K562 (cell line): ENCODE results near the gene EIF4G1. TPM values are rescaled to one million over a fixed set of nuclear protein-coding genes. Genes with fewer than 3 reads are reported as not detected.
A peak's percentile ranks its signal among the peaks of the same experiment; 100 is the strongest.

Experiments
- ATF3 ChIP-seq, 2 experiments: fragments of 450-650 bp in 1 of 2; sonication (generic) in 1 of 2; formaldehyde crosslinking in 1 of 2; IDR thresholded peaks in 1 of 2; conservative IDR thresholded peaks in 1 of 2; 2 replicates each; pipeline versions ENCODE4 v1.6.1 to v1.8.1; 2016 to 2023; ENCODE audit warnings: mild to moderate bottlenecking in 2 of 2, moderate library complexity in 2 of 2, inconsistent platforms in 1 of 2, missing genetic modification reagents in 1 of 2
- COPS2 ChIP-seq: fragments of 450-650 bp; conservative IDR thresholded peaks from 2 replicates; pipeline ENCODE4 v1.6.1; 2016; ENCODE audit warnings: mild to moderate bottlenecking, moderate library complexity
- DACH1 ChIP-seq: fragments of 450-650 bp; IDR thresholded peaks from 2 replicates; pipeline ENCODE4 v1.6.1; 2018; ENCODE audit not compliant: partially characterized antibody
- ETV1 ChIP-seq: fragments of 450-650 bp; conservative IDR thresholded peaks from 2 replicates; pipeline ENCODE4 v1.6.1; 2016; ENCODE audit warnings: missing genetic modification characterization, control low read depth, low read depth, missing compliant biosample characterization
- GABPB2 ChIP-seq: fragments of 250-450 bp; sonication (Bioruptor Pico); conservative IDR thresholded peaks from 2 replicates; pipeline ENCODE4 v1.5.1; 2021; ENCODE audit warnings: mild to moderate bottlenecking
- HDAC3 ChIP-seq: fragments of 450-650 bp; IDR thresholded peaks from 2 replicates; pipeline ENCODE4 v1.6.1; 2018; ENCODE audit warnings: borderline replicate concordance, mild to moderate bottlenecking, moderate library complexity; ENCODE audit not compliant: partially characterized antibody
- HMGN3 ChIP-seq: IDR thresholded peaks from 2 replicates; pipeline ENCODE4 v1.6.1; 2011; ENCODE audit warnings: borderline replicate concordance, low read depth, mild to moderate bottlenecking, mixed read lengths, low read length; ENCODE audit not compliant: insufficient read length; ENCODE audit errors: extremely low read depth
- HSF4 ChIP-seq: fragments of 250-450 bp; sonication (Bioruptor Pico); IDR thresholded peaks from 2 replicates; pipeline ENCODE4 v2.1.2; 2022; ENCODE audit warnings: mild to moderate bottlenecking, moderate library complexity, borderline replicate concordance
- MAX ChIP-seq: sonication (generic); formaldehyde crosslinking; IDR thresholded peaks from 2 replicates; pipeline ENCODE4 v1.9.0; 2022; ENCODE audit warnings: mild to moderate bottlenecking, missing genetic modification reagents
- MAZ ChIP-seq, 2 experiments: fragments of 450-650 bp in 1 of 2; sonication (generic) in 1 of 2; formaldehyde crosslinking; IDR thresholded peaks in 1 of 2; conservative IDR thresholded peaks in 1 of 2; 2 replicates each; pipeline versions ENCODE4 v1.4.0 to v1.5.0; 2020; ENCODE audit warnings: mild to moderate bottlenecking in 1 of 2, missing genetic modification reagents in 1 of 2
- MYNN ChIP-seq, 2 experiments: sonication (generic); formaldehyde crosslinking in 1 of 2; IDR thresholded peaks; 2 replicates each; pipeline versions ENCODE4 v1.5.0 to v1.6.1; 2016 to 2020; ENCODE audit warnings: antibody characterized with exemption in 1 of 2, missing genetic modification reagents in 1 of 2
- NFYB ChIP-seq: IDR thresholded peaks from 2 replicates; pipeline ENCODE4 v1.6.1; 2011; ENCODE audit warnings: mild to moderate bottlenecking, moderate library complexity; ENCODE audit not compliant: insufficient read length; ENCODE audit errors: extremely low read depth
- PHB ChIP-seq: fragments of 250-450 bp; sonication (Bioruptor Pico); IDR thresholded peaks from 2 replicates; pipeline ENCODE4 v1.5.0; 2021
- ZNF133 ChIP-seq: fragments of 250-450 bp; sonication (Bioruptor Pico); IDR thresholded peaks from 2 replicates; pipeline ENCODE4 v1.4.0; 2020; ENCODE audit warnings: mild to moderate bottlenecking
- ZNF274 ChIP-seq: IDR thresholded peaks from 2 replicates; pipeline ENCODE4 v1.6.1; 2011; ENCODE audit warnings: low read depth, mild to moderate bottlenecking, low read length, moderate library complexity, borderline replicate concordance
- ZNF395 ChIP-seq: fragments of 200-800 bp; sonication (Bioruptor generic); IDR thresholded peaks from 2 replicates; pipeline ENCODE4 v1.6.1; 2017; ENCODE audit warnings: missing genetic modification characterization, missing compliant biosample characterization
- polyA plus RNA-seq, 8 experiments: library from polyadenylated mRNA; depleted of rRNA in 4 of 8; stranded (reverse) in 5 of 8; unstranded in 3 of 8; fragments of >200 nt; fragmentation: Nextera tagmentation in 2 of 8; fragmentation: Illumina TruSeq in 1 of 8; extraction: Ambion mirVana in 2 of 8; extraction: Trizol in 1 of 8; gene quantifications; 2 replicates each; pipeline versions ENCODE4 v1.2.1 to v1.2.3, GENCODE V29; 2011 to 2014; ENCODE audit warnings: inconsistent platforms in 1 of 8, missing spikeins in 1 of 8
- total RNA-seq, 7 experiments: library from RNA; depleted of rRNA in 6 of 7; stranded (reverse); fragments of >200 nt in 6 of 7; fragmentation: Illumina TruSeq in 2 of 7; extraction: Trizol in 2 of 7; gene quantifications; 2 replicates each; pipeline versions ENCODE4 v1.2.1 to v1.2.3, GENCODE V29; 2011 to 2021; ENCODE audit warnings: low replicate concordance in 1 of 7
- TF ChIP-seq, protein P1 (sequence below), 2 experiments: fragments of 450-650 bp in 1 of 2; IDR thresholded peaks; 2 replicates each; pipeline ENCODE4 v1.6.1; 2011 to 2017; ENCODE audit warnings: low read depth in 2 of 2, antibody characterized with exemption in 1 of 2, borderline replicate concordance in 1 of 2, low read length in 1 of 2, mild to moderate bottlenecking in 1 of 2, mixed read lengths in 1 of 2; ENCODE audit not compliant: control insufficient read depth in 1 of 2
- TF ChIP-seq, protein P2 (sequence below): sonication (generic); formaldehyde crosslinking; IDR thresholded peaks from 2 replicates; pipeline ENCODE4 v1.8.0; 2023; ENCODE audit warnings: mild to moderate bottlenecking, missing genetic modification reagents

EIF4G1 gene
- total and polyA plus RNA-seq, 9 of the 15 experiments (the other 6 are each of a cell fraction or from before 2014, with no cell fraction given) = 4.6 to 505 (median 155) TPM

DNA sequence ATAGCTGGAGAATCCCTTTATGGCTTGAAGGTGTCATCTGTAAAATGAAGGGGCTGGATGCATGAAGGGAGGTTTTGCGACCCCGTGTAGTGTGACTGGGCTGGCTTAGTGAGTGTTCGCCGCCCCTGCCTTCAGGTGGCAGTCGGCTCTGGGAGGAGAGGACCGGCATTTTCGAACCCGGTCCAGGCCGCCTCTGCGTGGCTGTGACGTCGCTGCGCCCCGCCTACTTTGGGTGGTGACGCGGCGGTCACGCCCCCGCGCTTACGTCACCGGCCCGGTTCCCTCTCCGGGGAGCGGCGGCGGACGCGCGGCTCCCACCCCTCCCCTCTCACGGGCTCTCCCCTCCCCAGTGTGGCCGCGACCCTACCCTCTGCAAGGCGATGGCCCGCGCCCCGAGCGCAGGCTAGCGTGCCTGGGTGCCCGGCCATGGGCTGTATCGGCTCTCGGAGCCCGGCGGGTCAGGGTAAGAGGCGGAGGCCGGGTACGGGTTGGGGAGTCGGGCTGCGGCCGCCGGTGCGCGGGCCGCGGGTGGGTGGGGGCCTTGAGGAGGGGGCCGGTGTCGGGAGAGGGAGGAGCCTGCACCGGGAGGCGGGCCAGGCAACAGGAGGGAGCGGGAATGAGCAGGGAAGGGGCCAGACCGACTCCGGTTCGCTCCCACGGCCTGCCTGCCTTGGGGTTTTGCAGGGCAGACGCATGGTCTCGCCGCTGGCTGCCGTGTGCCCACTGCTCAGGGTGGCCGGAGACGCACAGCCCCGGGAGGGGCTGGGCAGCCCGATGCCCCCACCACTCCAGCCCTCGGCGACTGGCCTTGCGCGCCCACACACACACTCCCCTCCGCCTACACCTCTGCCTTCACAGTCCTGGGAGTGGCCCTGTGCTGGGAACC lies 21.5 kb downstream of the EIF4G1 start (continued):
- TF ChIP-seq ZNF395 (no peak), NFYB (no peak), GABPB2 (CRISPR knock-in tag) (no peak), HSF4 (CRISPR knock-in tag) (no peak), ZNF133 (CRISPR knock-in tag) (no peak), MAX (CRISPR knock-in tag) (peak; percentile 58), DACH1 (no peak), ETV1 (tag) (no peak), MYNN (IDR thresholded peaks at IDR 0.05) (peak; percentile 54; the same call in 1 of the 2 replicates), MYNN (CRISPR knock-in tag; IDR thresholded peaks at IDR 0.05) (no peak), ZNF274 (no peak), ATF3 (IDR thresholded peaks at IDR 0.05) (peak; percentile 95), ATF3 (CRISPR knock-in tag; conservative IDR thresholded peaks at IDR 0.05) (peak; percentile 82), COPS2 (no peak), MAZ (CRISPR knock-in tag; conservative IDR thresholded peaks at IDR 0.05 in 1 of 2, IDR thresholded peaks at IDR 0.05 in 1 of 2) (peak; percentile 80 to 85), HMGN3 (peak; percentile 46), HDAC3 (no peak), PHB (CRISPR knock-in tag) (no peak)
- TF ChIP-seq, protein P1, sequence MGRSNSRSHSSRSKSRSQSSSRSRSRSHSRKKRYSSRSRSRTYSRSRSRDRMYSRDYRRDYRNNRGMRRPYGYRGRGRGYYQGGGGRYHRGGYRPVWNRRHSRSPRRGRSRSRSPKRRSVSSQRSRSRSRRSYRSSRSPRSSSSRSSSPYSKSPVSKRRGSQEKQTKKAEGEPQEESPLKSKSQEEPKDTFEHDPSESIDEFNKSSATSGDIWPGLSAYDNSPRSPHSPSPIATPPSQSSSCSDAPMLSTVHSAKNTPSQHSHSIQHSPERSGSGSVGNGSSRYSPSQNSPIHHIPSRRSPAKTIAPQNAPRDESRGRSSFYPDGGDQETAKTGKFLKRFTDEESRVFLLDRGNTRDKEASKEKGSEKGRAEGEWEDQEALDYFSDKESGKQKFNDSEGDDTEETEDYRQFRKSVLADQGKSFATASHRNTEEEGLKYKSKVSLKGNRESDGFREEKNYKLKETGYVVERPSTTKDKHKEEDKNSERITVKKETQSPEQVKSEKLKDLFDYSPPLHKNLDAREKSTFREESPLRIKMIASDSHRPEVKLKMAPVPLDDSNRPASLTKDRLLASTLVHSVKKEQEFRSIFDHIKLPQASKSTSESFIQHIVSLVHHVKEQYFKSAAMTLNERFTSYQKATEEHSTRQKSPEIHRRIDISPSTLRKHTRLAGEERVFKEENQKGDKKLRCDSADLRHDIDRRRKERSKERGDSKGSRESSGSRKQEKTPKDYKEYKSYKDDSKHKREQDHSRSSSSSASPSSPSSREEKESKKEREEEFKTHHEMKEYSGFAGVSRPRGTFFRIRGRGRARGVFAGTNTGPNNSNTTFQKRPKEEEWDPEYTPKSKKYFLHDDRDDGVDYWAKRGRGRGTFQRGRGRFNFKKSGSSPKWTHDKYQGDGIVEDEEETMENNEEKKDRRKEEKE (IDR thresholded peaks at IDR 0.05; ENCODE audit: borderline replicate concordance in 1 of 2, control insufficient read depth in 1 of 2, low read depth in 2 of 2, low read length in 1 of 2) = no peak
- TF ChIP-seq, protein P2, sequence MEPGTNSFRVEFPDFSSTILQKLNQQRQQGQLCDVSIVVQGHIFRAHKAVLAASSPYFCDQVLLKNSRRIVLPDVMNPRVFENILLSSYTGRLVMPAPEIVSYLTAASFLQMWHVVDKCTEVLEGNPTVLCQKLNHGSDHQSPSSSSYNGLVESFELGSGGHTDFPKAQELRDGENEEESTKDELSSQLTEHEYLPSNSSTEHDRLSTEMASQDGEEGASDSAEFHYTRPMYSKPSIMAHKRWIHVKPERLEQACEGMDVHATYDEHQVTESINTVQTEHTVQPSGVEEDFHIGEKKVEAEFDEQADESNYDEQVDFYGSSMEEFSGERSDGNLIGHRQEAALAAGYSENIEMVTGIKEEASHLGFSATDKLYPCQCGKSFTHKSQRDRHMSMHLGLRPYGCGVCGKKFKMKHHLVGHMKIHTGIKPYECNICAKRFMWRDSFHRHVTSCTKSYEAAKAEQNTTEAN (CRISPR knock-in tag) = no peak
